Measurements from ENCODE around the gene CACNA1B.

CACNA1B gene

DNA sequence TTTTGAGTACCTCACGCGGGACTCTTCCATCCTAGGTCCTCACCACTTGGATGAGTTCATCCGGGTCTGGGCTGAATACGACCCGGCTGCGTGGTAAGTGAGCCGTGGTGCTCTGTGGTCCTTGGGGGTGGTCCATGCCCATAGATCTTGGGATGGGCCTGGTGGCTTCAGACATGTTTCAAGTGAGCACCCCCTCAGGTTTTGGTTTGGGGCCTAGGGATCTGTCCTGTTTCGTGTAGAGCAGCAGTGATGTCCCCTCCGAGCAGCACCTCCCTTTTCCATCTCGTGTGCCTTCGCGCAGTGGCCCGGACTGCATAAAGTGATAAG is 218.9 kb downstream of the CACNA1B start:
- no peaks in the 10 kb centered on the region for H3K27me3 Mint-ChIP-seq
- no peaks in the 10 kb centered on the region for H3K9me3 Mint-ChIP-seq
- CTCF ChIA-PET: no interaction called here
- H3K4me1 Mint-ChIP-seq: no peaks in the 10 kb centered on the region
- no peaks in the 10 kb centered on the region for H3K36me3 Mint-ChIP-seq
- H3K4me3 Mint-ChIP-seq: no peak overlapping the region
- H3K27ac Mint-ChIP-seq: no peak overlapping the region
- DNase-seq: no peak

DNA sequence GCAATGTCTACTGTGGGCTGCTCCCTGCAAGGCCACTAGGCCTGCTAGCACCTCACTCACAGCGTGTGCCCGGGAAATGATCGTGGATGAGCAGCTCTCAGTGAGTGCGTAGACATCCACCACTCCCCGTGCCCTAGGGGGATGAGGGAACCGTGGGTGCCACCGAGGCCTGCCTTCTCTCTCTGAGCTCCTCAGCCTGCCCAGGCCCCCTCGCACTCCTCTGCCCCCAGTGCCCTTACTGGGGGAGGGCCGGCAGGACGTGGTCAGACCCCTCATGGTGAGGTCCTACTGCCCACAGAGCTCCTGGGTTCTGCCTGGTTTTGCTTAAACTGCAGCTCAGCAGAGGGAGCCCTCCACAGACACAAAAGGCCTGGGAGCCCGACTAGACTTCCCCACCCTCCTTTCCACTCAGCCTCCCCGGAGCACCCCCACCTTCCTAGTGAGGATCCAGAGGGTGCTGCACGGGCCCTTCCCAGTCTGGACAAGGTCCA is 220.0 kb downstream of the CACNA1B start:
- DNase-seq: peak; percentile 11
- Mint-ChIP-seq H3K4me1 (no peaks in the 10 kb centered on the region), H3K27me3 (no peaks in the 10 kb centered on the region), H3K4me3 (no peak overlapping the region), H3K9me3 (no peaks in the 10 kb centered on the region), H3K27ac (no peak overlapping the region), H3K36me3 (no peaks in the 10 kb centered on the region)
- CTCF ChIA-PET: no interaction called here

DNA sequence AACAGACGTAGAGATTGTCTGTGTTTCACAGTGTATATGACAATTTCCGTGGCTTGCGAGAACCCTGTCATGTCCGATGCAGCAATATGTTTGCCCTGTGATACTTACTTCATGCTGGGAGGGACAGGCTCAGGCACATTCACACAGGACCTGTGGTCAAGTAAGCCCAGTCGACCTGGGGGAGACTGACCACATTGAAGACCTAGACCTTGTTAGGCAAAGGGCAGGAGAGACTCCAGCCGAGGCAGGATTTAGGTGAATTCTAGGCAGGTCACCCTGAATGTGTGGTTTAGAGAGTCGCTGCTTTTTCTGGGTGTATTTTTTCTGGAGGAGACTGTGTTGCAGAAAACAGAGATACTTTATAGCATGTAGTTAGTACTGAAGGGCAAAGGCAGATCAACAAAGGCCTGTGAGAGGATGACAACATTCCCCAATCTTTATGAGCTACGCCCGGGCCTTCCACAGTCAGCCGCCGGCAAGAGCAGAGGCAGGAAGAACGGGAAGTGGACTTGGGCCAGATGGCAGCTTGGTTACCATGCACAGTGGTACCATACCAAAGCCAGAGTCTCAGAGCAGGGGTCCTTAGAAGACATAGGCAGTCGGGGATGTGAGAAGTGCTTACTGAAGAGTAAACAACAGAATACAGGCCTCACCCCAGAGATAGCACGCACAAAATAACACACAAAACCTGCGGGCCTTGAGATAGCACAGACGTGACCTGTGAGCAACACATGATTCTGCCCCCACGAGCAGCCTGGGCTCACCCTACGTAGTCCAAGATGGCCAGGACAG is 220.7 kb downstream of the CACNA1B start:
- CTCF ChIA-PET: no interaction called here
- Mint-ChIP-seq H3K4me3 (no peak overlapping the region), H3K27me3 (no peaks in the 10 kb centered on the region), H3K4me1 (no peaks in the 10 kb centered on the region), H3K27ac (no peak overlapping the region), H3K36me3 (no peaks in the 10 kb centered on the region), H3K9me3 (no peaks in the 10 kb centered on the region)
- DNase-seq: peak; percentile 19

DNA sequence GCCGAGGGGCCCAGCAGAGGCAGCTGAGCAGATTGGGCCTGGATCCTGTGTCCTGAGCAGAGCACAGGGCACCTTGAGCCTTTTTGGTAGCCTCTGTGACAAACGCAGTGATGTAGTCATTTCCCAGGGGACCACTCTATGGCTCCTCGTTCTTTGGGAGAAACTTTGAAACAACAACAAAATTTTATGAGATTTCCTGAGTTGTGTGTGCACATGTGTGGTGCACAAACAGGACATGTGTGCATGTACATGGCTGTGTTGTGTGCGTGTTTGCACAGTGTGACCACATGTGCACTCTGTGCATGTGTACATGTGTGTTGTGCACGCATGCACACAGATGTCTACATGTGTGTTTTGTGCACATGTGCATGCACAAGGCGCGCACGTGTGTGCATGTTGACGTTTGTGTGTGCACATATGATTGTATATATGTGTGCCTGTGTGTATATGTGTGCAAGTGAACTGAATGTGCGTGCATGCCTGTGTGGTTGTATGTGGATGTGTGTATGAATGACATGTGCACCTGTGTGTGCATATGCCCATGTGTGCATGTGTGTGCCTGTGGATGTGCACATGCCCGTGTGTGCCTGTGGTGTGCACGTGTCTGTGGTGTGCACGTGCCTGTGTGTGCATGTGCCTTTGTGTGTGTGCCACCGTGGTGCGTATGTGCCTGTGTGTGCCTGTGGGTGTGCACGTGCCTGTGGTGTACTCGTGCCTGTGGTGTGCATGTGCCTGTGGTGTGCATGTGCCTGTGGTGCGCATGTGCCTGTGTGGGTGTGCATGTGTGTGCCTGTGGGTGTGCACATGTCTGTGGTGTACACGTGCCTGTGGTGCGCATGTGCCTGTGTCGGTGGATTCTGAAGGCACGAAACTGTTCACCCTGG is 221.6 kb downstream of the CACNA1B start:
- no peaks in the 10 kb centered on the region for H3K36me3 Mint-ChIP-seq
- H3K4me1 Mint-ChIP-seq: no peaks in the 10 kb centered on the region
- peak; percentile 10 for DNase-seq
- CTCF ChIA-PET: no interaction called here
- H3K4me3 Mint-ChIP-seq: no peak overlapping the region
- H3K27me3 Mint-ChIP-seq: no peaks in the 10 kb centered on the region
- H3K27ac Mint-ChIP-seq: no peak overlapping the region
- no peaks in the 10 kb centered on the region for H3K9me3 Mint-ChIP-seq

DNA sequence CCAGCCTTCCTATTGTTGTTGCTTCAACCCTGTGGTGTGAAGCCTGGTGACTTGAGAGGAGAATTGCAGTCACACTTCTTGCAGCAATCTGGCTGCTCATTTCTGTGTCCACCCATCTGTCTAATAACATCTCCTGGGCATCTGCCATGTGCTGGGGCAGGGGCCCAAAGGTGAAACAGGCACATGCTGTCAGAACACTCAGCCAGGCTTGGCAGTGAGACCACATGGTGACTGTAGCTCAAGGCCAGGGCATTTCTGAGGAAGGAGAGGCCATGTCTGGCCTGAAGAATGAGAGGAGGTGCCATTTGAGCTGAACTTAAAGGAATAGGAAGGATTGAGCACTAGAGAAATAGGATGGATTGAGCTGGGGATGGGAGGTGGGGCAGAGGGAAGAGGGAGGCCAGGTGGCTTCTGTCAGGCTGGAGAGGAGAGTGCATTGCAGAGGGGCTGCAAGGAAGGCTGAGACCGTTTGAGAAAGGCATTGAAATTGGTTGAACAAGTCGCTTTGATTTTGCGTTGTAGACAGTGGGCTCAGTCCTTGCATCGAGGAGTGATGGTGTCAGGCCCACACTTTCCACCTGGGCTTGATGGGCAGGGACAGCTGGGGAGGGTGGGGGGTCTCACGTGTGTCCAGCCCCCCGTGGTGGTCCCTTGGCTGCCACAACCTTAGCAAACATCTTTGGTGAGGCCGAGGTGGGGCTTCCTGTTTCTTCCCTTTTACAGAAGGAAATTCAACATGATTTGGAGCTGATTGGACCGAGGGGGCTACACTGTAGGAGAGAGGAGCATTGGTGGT is 222.4 kb downstream of the CACNA1B start:
- no peaks in the 10 kb centered on the region for H3K27me3 Mint-ChIP-seq
- H3K4me1 Mint-ChIP-seq: no peaks in the 10 kb centered on the region
- H3K9me3 Mint-ChIP-seq: no peaks in the 10 kb centered on the region
- DNase-seq: no peak
- no peak overlapping the region for H3K27ac Mint-ChIP-seq
- CTCF ChIA-PET: no interaction called here
- H3K4me3 Mint-ChIP-seq: no peak overlapping the region
- no peaks in the 10 kb centered on the region for H3K36me3 Mint-ChIP-seq

DNA sequence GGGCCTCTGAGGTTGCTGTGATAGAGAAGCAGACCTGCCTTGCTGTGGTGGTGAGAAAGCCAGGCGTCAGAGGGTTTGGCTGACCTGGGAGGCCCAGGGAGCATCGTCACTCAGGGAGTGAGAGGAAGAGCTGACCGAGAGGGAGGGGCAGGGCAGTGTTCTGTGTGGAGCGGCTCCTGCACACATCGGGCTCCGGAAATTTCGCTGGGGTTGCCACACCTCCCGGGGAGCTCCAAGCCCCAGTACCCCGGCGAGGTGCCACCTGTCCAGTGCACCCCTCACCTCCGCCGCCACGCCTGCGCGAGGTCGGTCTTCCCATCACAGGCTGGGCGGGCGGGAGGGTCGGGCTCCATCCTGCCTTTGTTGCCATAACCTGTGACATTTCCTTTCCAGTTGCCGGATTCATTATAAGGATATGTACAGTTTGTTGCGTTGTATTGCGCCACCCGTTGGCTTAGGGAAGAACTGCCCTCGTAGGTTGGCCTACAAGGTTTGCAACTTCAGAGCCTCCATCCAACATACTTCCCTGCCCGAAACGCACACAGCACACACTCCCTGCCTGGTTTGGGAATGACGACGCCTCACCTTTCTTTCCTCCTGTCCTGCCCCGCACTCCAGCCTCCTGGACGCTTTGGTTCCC is 223.2 kb downstream of the CACNA1B start:
- no peak overlapping the region for H3K4me3 Mint-ChIP-seq
- H3K27ac Mint-ChIP-seq: no peak overlapping the region
- no peaks in the 10 kb centered on the region for H3K27me3 Mint-ChIP-seq
- H3K4me1 Mint-ChIP-seq: no peaks in the 10 kb centered on the region
- CTCF ChIA-PET: interaction anchor here (1.1 kb wide), 1 partner anchor 428 kb away, joined by 3 read pairs; no protein-coding TSS in a partner anchor
- no peaks in the 10 kb centered on the region for H3K36me3 Mint-ChIP-seq
- no peaks in the 10 kb centered on the region for H3K9me3 Mint-ChIP-seq
- DNase-seq: no peak

DNA sequence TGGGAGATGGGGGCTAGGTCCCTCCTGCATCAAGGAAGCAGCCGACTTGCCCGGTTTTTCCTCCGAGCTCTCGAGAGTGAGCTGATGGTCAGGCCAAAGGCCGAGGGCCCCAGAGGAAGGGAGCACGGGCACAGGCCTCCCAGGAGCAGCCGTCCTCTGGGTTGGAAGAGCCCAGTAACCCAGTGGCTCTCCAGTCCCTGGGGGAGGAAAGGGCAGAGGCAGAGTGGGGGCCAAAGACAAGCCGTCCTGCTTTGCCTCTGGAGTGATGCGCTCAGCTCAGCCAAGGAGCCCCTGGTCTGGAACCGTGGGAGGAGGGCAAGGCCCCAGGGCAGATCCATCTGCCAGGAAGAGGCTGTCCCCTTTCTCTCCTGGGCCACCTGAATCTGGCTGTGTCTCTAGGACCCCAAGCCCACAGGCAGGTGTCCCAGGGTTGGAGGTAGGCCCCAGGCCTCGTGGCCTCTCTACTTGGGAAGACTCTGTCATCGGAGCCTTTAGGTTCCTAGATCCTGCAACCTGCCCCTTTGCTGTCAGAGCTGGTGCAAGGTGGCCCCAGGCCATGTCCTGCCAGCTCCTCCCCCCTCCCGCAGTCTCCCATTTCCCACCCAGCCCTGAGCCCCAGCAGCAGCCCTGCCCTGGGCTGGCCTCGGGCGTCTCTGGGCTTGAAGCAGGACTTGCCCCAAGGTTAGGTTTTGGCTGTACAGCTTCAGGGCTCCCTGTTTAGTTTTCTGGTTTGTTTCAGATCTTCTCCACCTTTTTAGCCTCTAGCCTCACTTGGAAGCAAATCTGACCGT is 224.1 kb downstream of the CACNA1B start:
- DNase-seq: no peak
- H3K4me1 Mint-ChIP-seq: no peaks in the 10 kb centered on the region
- no peaks in the 10 kb centered on the region for H3K27me3 Mint-ChIP-seq
- H3K4me3 Mint-ChIP-seq: no peak overlapping the region
- no peaks in the 10 kb centered on the region for H3K9me3 Mint-ChIP-seq
- no peaks in the 10 kb centered on the region for H3K36me3 Mint-ChIP-seq
- H3K27ac Mint-ChIP-seq: no peak overlapping the region
- CTCF ChIA-PET: interaction anchor here (1.1 kb wide), 1 partner anchor 429 kb away, joined by 3 read pairs; no protein-coding TSS in a partner anchor

DNA sequence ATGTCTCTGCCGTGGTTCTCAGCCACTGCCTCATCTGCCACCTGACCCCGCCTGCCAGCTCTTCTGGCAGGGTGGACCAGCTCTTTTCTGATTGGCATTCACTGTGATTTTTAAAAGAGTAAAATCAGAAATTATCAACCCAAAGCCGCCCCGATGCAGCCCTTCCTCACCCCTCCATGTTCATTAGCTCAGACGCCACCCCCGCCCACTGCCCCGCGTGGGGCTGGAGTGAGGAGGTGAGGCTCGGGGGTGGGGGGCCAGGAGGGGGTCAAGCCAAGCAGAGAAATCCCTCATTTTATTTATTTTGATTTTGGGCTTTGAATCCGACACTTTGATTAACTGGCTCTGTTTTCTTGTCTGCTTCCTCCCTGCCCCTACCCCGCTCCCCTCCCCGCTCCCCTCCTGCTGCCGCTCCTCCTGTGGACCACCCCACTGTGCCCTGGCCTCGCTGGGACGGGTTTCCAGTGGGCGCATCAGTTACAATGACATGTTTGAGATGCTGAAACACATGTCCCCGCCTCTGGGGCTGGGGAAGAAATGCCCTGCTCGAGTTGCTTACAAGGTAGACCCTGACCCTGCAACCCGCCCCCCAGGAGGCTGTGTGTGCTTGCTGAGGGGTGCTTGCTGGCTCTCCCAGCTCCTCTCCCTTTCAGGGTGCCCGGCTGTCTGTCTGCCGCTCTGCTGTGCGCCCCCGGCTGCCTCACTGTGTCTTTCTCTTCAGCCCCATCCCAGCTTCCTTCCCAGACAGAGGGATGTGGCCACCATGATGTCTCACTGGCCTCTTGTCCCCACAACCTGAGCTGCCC is 224.9 kb downstream of the CACNA1B start:
- DNase-seq: no peak

DNA sequence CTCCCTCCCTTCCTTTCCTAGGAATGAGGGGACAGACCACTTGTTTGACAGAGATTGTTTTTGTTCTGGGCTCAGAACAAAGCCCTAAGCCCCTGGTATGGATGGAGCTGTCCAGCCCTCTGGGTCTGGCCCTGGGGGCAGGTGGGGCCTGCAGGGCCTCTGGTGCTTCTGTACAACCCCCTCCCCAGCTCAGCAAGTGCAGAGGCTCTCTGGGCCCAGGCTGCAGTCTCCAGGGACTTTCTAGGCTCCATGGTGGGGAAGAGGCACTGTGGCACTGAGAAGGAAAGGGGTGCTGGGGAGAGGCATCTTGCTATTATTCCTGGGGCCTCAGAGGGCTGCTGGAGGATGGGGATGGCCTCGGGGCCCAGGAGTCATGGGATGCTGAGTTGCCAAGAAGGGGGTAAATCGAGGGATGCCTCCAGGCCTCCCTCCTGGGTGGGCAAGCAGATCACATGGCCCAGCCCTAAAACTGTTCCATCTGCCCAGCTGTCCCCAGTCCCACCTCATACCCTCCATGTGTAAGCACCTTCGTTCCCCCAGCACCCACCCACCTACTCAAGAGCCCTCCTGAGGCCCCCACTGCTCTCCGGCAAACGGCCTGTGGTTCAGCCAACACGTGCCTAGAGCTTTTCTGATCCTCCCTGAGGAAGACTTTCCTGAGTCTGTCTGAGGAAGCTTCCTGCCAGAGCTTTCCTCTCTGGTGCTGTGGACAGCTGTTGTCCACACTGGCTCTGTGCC is 225.7 kb downstream of the CACNA1B start:
- DNase-seq: no peak
- Mint-ChIP-seq H3K36me3 (no peaks in the 10 kb centered on the region), H3K4me3 (no peak overlapping the region), H3K4me1 (no peaks in the 10 kb centered on the region), H3K27ac (no peak overlapping the region), H3K9me3 (no peaks in the 10 kb centered on the region), H3K27me3 (no peaks in the 10 kb centered on the region)
- CTCF ChIA-PET: no interaction called here

More for the DNA sequence above, 224.9 kb downstream of the CACNA1B start:
- no peaks in the 10 kb centered on the region for H3K36me3 Mint-ChIP-seq
- no peak overlapping the region for H3K27ac Mint-ChIP-seq
- H3K9me3 Mint-ChIP-seq: no peaks in the 10 kb centered on the region
- no peak overlapping the region for H3K4me3 Mint-ChIP-seq
- no peaks in the 10 kb centered on the region for H3K27me3 Mint-ChIP-seq
- CTCF ChIA-PET: no interaction called here
- no peaks in the 10 kb centered on the region for H3K4me1 Mint-ChIP-seq

DNA sequence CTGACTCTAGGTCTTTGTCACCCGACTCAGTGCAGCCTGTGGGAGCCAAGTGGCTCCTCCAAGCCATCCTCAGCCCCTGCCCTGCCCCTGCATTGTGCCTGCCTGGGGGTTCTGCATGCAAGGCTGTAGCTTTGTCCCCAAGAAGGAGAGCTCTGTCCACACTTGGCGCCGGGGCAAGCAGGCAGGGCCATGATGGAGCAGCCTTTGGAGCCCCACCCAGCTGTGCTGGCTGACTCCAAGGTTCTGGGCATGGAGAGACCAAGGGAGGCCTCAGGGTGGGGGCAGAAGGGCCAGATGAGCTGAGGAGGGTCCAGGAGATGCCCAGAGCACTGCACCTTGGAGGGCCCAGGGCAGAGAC is 226.2 kb downstream of the CACNA1B start:
- no peak for DNase-seq
- Mint-ChIP-seq H3K4me3 (no peak overlapping the region), H3K9me3 (no peaks in the 10 kb centered on the region), H3K27ac (no peak overlapping the region), H3K36me3 (no peaks in the 10 kb centered on the region), H3K4me1 (no peaks in the 10 kb centered on the region), H3K27me3 (no peaks in the 10 kb centered on the region)
- CTCF ChIA-PET: no interaction called here

DNA sequence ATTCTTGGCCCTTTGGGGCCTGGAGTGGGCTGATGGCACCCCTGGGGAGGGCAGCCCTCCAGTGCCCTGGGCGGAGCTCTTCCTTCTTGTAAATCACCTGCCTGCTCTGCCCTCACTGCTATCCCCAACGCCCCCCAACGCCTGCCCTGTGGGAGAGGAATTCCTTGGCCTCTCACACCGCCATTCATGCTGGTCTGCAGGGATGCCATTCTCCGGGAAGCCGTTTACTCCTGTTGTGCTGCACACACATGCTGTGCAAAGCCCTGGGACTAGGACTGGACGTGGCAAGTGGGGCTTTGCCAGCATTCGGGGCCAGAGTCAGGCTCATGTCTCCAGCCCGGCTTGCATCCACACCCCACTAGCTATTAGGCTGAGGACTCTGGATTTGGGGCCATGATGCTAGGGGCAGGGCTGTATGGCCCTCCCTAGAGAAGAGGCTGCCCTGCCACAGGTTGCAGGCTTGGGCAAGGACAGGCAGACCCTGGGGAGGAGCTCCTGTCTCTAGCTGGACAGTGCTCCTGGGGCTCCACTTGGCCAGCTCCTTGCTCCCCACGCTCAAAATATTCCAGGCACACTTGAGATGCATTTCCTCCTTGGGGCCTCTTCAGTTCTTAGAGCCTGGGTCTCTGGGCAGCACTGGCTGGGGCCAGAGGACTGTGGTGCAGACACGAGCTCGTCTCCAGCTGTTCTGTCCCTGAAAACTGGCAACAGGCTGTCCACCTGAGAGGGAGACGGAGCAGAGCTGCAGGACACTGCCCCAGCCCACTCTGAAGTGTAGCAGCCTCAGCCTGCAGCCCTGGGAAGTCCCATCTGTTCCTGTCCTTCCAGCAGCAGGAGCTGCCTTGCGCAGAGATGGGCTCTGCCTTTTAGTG is 226.9 kb downstream of the CACNA1B start:
- CTCF ChIA-PET: no interaction called here
- no peaks in the 10 kb centered on the region for H3K9me3 Mint-ChIP-seq
- no peaks in the 10 kb centered on the region for H3K4me1 Mint-ChIP-seq
- DNase-seq: no peak
- H3K36me3 Mint-ChIP-seq: no peaks in the 10 kb centered on the region
- H3K4me3 Mint-ChIP-seq: no peak overlapping the region
- no peak overlapping the region for H3K27ac Mint-ChIP-seq
- no peaks in the 10 kb centered on the region for H3K27me3 Mint-ChIP-seq

DNA sequence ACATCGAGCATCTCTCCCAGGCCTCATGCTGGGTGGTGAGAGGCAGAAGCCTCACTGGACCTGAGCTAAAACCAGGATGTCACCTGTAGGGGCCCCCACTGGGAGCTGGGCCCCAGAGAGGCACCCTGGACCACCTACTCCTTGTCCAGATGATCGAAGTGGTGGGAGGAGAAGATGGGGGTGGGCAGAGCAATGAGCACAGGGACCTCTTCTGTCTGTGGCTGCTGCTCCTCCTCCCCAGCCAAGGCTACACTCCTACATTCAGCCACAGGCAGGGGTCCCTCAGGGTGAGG is 227.5 kb downstream of the CACNA1B start:
- Mint-ChIP-seq H3K4me3 (no peak overlapping the region), H3K36me3 (no peaks in the 10 kb centered on the region), H3K9me3 (no peaks in the 10 kb centered on the region), H3K4me1 (no peaks in the 10 kb centered on the region), H3K27me3 (no peaks in the 10 kb centered on the region), H3K27ac (no peak overlapping the region)
- CTCF ChIA-PET: no interaction called here
- DNase-seq: no peak

Measured in activated naive CD4-positive, alpha-beta T cell treated with anti-CD3 and anti-CD28 coated beads, Interleukin-2, amount 10 ng/mL, durations not matched to agents 7 days and 5 days (primary cell).